HG03432 (cell line): ENCODE data around the gene WDR33.
"Not testable (repeated sequence)": the region's sequence is repeated elsewhere in the genome, so short reads cannot be mapped to it uniquely, and the experiment has no call there.

Experiments
- ATAC-seq: cut with Tn5 transposase; IDR thresholded peaks from one replicate; pipeline ENCODE4 v1.9.1; 2021; ENCODE audit warnings: mild to moderate bottlenecking, moderate library complexity; ENCODE audit not compliant: unreplicated experiment

Gene WDR33

DNA sequence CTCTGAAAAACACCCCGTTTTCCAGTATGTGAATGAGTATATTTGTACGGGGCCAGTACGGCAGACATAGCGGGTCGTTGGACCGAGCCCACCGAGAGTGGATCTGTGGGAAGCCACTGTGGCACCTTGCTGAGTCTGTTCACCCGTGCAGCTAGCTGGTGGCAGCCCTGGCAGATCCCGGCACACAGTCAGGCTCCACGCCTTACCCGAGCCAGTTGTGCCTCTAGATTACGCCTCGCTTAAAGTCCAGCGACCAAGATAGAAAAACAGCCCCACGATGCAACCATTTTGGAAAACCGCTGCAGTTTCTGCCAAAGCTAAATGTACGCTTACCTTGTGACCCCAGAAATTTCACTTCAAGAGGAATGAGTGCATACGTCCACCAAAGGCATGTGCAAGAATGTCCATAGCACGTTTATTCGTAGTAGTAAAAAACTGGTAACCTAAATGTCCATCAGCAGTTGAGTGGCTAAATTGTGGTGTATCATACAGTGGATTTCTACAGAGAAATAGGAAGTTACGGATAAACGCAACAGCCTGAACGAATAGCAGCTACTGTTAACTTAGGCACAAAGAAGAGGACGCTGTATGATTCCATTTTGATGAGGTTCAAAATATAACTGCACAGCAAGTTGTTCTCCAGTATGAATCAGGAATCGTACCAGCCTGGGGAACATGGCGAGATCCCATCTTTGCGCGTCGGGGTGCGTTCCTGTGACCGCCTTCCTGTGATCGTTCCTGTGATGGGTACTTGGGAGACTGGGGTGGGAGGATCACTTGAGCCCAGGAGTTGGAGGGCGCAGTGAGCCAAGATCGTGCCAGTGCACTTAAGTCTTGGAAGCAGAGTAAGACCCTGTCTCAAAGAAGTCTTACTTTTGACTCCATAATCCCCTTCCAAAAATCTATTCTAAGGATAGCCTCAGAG is 688 bp upstream of the WDR33 start:
- ATAC-seq = peak; percentile 39

DNA sequence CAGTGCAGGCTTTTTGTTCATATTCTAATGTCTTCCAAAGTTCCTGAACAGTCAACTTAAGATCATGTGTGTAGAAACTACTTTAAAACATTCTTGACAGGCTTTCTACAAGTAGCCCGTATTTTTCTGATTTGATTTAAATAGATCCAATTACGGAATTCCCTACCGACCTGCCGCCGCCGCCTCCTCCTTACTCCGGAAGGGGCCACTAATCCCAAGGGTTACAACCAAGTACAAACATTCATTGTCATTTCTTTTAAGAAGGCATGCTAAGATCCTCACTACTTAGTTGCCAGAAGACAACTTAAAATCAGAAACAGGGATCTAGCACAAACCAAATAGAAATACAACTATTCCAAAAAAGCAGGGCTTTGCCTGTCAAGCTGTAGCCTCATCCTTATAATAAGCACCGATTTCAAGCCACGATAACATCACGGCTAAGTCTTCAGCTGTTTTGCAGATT is 784 bp downstream of the WDR33 start:
- no peak for ATAC-seq

DNA sequence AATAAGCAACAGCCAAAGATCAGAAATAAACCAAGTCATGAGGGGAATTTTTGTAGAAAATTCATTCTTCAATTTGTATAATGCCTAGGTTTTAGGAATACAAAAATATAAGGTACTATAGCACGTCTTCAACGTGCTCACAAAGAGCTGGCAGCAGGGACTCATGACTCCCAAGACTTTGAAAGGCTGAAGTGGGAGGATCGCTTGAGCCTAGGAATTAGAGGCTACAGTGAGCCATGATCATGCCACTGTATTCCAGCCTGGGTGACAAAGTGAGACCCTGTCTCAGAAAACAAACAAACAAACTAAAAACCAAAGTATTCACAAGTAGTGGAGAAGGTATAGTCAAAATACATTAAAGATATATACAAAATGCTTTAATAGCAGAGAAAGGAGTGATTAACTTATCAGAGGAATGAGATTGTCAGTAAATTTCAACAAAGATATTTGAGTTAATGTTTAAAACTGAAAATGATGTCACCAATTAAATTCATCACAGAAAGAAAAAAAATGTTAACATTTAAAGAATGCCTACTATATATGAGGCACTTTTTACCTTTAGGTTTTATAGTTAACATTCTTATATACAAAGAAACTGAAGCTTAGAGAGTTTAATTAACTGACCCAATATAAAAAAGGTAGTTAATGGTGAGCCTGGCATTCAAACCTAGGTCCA is 3.2 kb downstream of the WDR33 start:
- no peak for ATAC-seq

DNA sequence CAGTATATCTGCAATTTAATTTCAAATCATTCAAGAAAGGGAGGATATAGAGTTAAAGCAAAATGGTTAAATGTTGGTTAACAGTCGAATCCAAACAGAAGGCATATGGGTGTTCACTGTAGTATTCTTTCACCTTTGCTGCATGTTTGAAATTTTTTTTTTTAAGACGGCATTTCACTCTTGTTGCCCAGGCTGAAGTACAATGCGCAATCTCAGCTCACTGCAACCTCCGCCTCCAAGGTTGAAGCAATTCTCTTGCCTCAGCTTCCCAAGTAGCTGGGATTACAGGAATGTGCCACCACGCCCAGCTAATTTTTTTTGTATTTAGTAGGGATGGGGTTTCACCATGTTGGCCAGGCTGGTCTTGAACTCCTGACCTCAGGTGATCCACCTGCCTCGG is 4.1 kb downstream of the WDR33 start:
- ATAC-seq = not testable (repeated sequence)

DNA sequence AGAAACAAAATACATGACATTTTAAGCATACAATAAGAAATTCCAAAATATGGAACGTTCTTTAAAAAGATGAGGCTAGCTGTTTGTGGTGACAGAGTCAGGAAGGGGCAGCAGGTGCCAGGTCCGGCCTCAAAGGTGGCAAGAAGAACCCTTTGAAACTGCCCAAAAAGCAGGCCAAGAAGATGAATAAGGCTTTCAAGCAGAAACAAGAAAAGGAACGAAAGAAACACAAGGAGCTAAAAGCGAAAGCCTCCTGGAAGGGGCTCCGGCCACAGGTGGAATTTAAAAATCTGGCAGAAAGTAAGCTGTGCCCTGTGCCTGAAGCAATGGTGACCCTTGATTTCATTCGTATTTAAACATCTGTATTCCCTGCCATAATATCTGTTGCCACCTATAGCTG is 5.5 kb downstream of the WDR33 start:
- ATAC-seq = no peak

DNA sequence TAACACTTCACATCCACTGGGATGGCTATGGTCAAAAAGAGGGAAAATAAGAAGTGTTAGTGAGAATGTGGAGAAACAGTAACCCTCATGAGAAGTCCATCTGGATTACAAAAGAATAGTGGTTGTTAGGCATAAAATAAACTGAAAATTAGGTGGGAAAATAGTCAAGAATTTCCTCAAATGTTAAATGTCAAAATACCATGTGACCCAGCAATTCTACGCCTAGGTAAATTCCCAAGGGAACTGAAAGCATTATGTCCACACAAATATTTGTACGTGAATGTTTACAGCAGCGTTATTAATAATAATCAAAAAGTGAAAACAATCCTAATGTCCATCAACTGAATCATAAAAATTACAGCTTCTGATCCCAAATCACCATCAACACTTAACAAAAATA is 11.0 kb downstream of the WDR33 start:
- no peak for ATAC-seq

DNA sequence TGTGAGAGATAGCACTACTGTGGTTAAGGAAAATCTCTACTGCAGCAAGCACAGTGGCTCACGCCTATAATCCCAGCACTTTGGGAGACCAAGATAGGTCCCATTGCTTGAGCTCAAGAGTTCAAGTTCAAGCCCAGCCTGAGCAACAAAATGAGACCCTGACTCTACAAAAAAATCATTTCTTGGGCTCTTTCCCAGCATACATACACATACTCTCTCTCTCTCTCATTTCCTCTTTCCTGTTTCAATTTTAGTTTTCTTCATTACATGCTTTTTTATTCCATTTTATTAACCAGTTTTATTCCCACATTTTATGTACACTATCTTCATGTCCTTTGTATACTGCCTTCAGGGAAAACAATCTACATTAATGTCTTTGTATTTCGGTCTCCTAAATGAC is 14.6 kb downstream of the WDR33 start:
- no peak for ATAC-seq

DNA sequence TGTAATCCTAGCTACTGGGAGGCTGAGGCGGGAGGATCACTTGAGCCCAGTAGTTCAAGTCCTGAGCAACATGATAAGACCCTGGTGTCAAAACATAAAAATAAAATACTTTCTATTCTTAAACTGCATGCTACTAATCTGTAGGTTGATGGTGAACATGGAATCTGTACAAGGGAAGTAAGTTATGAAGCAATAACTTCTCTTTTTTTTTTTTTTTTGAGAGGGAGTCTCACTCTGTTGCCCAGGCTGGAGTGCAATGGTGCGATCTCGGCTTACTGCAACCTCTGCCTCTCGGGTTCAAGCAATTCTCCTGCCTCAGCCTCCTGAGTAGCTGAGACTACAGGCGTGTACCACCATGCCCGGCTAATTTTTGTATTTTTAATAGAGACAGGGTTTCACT is 16.1 kb downstream of the WDR33 start:
- ATAC-seq = not testable (repeated sequence)

DNA sequence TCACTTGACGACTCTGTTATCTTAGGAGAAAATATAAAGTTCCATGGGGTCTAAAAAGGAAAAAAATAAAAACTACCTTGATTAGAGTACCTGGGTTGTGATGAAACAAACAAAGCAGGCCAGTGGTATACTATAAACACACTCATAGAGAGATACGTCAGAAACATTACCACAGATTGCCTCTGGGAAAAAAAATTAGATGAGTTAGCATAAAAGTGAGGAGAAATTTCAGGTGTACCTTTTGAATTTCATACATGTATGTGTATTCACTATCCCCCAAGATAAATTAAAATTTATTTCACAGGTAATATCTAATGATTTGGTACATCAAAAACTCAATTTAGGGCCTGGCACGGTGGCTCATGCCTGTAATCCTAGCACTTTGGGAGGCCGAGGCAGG is 18.2 kb downstream of the WDR33 start:
- ATAC-seq = no peak

DNA sequence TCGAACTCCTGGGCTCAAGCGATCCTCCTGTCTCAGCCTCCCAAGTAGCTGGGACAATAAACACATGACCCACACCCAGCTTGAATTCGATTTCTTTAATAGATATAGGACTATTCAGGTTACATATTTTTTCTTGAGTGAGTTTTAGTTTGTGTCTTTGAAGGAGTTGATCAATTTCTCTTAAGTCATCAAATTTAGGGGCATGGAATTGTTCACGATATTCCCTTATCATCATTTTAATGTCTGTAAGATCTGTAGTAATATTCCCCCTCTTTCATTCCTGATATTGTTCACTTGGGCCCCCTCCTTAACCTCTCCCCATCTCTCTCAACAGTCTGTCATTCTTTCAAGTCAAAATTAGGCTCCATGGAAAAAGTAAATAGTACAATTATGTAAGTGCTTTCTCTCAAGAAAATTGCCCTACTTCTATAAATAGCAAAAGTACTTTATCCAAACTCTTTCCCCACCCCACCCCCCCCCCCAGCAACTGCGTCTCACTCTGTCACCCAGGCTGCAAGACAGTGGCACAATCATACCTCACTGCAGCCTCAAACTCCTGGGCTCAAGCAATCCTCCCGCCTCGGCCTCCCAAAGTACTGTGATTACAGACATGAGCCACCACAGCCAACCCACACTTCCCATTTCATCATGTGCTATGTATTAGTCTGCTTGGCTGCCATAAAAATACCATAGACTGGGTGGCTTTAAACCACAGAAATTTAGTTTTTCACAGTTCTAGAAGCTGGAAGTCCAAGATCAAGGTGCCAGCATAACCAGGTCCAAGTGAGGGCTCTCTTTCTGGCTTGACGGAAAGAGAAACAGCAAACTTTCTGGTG is 20.1 kb downstream of the WDR33 start:
- ATAC-seq = no peak

DNA sequence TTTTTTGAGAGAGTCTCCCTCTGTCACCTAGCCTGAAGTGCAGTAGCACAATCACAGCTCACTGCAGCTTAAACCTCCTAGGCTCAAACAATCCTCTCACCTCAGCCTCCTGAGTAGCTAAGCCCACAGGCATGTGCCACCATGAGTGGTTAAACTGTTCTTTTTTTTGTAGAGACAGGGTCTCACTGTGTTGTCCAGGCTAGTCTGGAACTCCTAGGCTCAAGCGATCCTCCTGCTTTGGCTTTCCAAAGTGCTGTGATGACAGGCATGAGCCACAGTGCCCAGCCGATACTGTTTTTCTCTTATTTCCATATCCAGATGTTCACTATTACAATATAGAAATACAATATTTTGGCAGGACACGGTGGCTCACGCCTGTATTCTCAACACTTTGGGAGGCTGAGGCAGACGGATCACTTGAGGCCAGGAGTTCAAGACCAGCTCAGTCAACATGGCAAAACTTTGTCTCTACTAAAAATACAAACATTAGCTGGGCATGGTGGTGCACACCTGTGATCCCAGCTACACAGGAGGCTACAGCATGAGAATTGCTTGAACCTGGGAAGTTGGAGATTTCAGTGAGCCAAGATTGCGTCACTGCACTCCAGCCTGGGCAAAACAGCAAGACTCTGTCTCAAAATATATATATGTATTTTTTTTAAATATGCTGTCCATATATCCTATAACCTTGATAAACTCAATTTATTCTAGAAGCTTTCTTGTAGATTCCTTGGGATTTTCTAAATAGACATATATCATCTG is 24.7 kb downstream of the WDR33 start:
- no peak for ATAC-seq

DNA sequence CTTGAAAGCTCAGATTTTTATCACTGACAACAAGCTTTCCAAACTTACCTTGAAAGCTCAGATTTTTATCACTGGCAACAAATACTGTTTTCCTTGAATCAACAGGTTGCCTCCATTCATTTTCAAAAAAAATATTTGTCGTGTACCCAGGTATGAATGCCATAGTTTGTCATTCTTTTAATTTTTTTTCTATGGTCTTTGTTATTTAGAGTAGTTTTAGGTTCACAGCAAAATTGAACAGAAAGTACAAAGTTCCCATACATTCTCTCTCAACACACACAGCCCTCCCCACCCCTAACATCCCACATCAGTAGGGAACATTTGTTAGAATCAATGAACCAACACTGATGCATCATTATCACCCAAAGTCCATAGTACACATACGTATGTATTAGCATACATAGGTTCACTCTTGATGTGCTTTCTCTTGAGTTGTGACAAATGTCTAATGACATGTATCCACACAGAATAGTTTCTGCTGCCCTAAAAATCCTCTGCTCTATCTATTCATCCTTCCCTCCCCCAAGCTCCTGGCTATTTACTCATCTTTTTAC is 25.9 kb downstream of the WDR33 start:
- no peak for ATAC-seq

DNA sequence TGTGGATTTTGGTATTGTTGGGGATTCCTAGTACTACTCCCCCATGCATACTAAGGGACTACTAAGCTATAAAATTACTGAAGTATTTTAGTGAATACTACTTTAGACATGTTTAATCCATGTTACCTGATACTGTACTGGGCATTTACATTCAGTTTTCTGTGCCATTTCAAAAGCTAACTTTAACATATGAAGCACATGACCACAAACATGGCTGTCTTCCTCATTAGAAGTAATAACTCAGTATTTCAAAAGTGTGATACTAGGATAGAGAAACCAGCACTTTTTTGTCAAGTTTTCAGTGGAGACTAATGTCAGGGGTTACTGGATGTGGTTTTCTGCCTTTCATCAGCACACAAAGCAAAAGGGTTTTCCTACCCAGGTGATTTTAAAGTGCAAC is 27.9 kb downstream of the WDR33 start:
- ATAC-seq = no peak

DNA sequence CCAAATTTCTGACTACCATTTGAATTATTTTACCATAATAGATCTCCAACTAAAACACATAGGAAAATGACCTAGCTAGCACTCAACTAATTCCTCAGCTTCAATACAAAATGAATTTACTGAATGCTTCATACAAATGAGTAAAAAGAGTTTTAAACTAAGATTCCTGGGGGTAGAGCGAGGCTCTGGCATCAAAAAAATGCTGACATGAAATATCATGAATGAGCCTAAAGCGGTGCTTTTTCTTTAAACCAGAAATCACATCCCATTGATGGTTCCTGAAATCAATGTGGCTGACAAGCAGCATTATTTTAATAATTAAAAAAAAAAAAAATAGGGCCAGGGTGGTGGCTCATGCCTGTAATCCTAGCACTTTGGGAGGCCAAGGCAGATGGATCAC is 32.1 kb downstream of the WDR33 start:
- no peak for ATAC-seq

DNA sequence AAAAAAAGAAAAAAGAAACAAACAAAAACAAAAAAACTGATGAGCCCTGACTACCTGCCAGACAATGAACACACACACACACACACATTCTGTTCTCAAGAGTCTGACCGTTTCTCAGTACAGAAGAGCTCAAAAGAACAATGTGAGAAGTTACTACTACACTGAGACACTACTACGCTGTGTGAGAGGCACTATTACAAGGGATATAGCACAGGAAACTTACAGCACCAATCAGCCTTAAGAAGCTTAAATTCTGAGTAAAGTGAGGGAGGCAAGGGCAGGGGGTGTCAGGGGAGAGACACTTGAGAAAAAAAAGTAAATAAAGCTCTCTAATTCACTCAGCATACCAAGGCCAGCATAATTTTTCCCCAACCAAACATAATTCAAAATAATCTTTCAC is 32.5 kb downstream of the WDR33 start:
- ATAC-seq = no peak

DNA sequence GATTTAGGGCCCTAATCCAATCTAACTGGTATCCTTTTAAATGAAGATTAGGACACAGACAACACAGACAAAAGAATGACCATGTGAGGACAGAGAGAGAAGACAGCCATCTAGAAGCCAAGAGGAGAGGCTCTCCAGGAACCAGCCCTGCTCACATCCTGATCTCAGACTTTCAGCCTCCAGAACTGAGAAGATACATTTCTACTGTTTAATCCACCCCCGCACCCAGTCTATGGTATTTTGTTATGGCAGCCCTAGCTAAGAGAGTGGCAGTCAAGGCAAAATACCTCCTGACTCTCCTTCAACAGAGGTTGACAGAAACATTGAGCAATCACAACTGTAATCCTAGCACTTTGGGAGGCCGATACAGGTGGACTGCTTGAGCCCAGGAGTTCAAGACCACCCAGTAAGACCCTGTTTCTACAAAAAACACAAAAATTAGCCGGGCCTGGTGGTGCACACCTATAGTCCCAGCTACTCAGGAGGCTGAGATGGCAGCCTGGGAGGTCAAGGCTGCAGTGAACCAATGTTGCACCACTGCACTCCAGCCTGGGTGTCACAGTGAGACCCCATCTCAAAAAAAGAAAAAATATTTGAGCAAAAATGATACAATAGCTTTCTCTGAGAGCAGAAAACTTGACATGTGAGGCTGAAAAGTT is 34.7 kb downstream of the WDR33 start:
- no peak for ATAC-seq

DNA sequence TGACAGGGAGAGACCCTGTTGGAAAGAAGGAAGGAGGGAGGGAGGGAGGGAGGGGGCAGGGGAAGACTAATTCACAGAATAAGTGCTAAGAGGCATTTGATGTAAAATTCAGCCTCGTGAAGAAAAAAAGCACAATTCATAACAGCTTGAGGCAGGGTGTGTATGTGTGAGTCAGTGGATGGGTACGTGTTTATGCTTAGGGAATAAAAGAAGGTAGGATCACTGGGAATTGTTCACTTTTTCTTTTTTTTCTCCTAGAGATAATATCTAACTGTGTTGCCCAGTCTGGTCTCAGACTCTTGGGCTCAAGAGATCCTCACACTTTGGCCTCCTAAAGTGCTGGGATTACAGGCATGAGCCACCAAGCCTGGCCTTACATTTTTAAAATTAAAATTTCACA is 39.2 kb downstream of the WDR33 start:
- ATAC-seq = no peak

DNA sequence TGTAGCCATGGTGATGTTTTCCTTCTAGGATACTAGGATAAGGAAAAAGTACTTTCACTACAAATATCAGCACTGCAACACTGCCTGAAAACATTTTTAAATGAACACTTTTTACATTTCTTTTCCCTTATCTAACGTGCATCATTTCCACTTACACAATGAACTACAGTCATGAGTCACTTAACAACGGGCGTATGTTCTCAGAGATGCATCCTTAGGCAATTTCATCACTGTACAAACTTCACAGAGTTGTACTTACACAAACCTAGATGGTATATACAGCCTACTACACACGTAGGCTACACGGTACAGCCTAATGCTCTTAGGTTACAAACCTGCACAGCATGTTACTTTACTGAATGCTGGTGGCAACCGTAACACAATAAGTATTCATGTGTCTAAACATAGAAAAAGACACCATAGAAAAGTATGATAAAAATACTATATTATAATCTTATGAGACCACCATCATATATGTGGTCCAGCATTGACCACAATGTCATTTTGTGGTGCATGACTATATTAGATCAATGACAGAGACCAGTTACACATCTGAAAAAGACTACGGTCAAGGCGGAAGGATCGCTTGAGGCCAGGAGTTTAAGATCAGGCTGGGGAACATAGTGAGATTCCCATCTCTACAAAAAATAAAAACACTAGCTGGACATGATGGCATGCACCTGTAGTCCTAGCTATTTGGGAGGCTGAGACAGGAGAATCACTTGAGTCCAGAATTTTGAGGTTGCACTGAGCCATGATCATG is 39.8 kb downstream of the WDR33 start:
- ATAC-seq = no peak

DNA sequence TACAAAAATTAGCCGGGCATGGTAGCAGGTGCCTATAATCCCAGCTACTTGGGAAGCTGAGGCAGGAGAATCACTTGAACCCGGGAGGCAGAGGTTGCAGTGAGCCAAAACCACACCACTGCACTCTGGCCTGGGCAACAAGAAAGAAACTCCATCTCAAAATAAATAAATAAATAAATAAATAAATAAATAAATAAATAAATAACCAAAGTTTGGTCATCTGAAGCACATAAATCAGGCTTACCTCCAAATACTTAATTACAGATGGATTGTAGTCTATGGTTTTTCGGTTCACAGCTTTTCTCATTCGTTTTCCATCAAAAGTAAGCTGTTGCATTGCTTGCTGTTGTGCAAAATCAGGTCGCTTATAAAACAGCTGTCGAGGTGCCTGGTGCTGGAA is 40.4 kb downstream of the WDR33 start:
- ATAC-seq = not testable (repeated sequence)
